ENCODE data around the gene SUSD3.
"Not testable (repeated sequence)": the region's sequence is repeated elsewhere in the genome, so short reads cannot be mapped to it uniquely, and the experiment has no call there.

SUSD3 gene

GRCh38 chr9:93058355-93059010 lies at the start of gene SUSD3:
Gene SUSD3, plus strand, starts transcription at chr9:93058701. Its CDS starts 42 bp downstream, at chr9:93058743.
- FAIRE-seq (no peak), DNase-seq (ENCODE audit: insufficient read length, low spot score) (no peak)

DNA sequence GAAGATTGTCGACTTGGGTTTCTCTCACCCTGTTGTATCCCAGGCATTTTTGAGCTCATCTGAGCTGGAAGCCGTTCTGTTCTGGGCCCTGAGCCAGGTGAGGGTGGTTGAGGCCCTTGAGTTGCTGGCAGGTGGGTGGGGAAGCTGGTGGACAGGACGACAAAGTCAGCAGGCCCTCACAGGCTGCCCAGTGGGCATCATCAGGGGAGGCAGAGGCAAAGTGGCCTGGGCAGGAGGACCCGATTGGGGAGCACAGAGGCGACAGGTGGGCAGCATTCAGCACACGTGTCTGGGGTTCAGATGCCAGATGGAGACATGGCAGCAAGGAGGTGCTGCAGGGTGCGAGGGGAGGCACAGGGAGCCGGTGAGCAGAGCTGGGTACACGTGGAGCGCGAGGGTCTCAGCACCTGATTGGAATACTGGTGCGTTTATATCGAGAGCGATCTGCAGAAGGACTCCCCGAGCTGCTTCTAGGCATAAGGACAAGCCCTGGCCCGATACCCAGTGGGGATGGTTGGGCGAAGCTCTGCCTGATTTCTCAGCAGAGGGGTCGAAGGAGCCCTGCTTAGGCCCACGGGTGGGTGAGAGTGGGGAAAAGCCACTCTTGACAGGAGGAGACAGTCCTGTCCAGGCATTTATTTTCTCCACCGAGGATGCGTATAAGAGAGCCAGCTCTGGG lies 49.0 kb upstream of the SUSD3 start:
- FAIRE-seq: no peak

GRCh38 chr9:93010056-93010455 lies 48.4 kb upstream of the SUSD3 start:
- FAIRE-seq (no peak), DNase-seq (ENCODE audit: insufficient read length, low spot score) (no peak)

More for the DNA sequence above, 49.0 kb upstream of the SUSD3 start:
- DNase-seq (ENCODE audit: insufficient read length, low spot score): no peak

DNA sequence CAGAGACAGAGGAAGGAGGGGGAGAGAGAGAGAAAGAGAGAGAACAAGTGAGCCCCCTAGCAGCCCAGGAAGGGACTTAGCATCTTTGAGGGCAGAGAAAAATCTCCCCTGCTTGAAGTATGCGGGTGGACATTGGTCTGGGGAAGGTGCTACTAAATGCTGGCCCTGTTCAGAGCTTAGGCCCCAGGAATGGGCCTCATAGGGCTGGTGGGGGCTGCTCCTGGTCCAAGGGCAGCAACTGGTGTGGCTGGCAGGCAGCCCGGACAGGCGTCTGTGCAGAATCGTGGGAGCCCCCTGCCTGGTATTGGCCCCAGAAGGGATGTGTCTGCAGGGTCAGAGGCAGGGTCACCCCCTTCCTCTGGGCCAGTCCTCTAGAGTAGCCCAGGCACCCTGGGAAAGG lies 47.8 kb upstream of the SUSD3 start:
- FAIRE-seq (no peak), DNase-seq (ENCODE audit: insufficient read length, low spot score) (no peak)

DNA sequence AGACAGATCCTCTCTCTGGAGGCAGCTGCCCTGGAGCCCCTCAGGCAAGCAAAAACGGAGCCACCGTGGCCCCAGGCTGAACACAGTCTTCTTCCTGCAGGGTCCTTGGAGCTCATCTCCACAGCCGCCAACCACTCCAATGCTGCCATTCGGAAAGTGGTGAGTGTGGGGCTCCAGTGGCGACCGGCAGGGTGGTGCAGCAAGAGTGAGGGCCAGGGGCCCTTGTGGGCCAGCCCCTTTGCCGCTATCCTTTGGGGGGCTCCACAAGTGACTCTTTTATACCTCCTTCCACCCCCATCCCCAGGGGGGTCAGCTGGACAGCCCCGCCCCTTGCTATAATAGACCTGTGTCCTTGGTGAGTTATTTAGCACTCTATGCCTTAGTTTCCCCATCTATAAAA lies 47.4 kb upstream of the SUSD3 start:
- FAIRE-seq (no peak), DNase-seq (ENCODE audit: insufficient read length, low spot score) (no peak)

DNA sequence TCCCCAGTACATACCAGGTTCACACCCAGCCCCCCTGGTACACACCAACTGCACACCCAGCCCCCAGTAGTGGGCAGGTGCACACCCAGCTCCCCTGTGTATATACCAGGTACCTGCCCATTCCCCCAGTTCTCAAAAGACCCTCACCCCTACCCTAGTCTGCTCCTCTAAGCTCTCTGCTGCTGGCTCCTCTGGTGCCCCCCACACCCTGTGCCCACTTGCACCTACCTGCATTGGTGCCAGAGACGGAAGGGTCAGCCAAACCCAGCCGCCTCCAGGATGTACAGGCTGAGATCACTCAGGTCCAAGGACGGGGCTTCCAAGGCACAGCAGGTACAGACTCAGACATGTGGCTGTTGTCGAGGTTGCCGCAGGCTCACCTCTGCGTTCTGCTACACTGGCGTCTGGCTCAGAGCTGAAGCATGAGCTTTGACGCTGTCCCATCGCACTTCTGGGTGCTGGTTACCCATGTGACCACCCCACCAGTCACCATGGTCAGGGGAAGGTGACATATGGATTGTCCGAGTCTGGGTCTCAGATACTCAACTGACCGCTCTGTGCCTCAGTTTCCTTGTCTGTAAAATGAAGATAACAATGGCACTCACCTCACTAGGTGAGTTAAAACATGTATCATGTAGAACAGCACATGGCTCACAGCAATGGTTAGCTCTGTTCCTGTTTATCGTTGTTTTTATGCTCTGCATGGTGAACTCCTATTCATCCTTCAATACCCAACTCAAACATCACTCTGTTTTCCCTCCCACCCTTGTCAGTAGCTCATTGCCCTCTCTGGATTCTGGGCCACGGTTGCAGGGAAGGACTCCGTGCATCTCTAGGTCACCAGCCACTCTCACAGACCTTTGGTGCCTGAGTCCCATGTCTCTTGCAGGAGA lies 45.3 kb upstream of the SUSD3 start:
- DNase-seq (ENCODE audit: insufficient read length, low spot score): no peak
- FAIRE-seq: no peak

GRCh38 chr9:93013856-93014582 lies 44.5 kb upstream of the SUSD3 start:
- FAIRE-seq (no peak), DNase-seq (ENCODE audit: insufficient read length, low spot score) (no peak)

DNA sequence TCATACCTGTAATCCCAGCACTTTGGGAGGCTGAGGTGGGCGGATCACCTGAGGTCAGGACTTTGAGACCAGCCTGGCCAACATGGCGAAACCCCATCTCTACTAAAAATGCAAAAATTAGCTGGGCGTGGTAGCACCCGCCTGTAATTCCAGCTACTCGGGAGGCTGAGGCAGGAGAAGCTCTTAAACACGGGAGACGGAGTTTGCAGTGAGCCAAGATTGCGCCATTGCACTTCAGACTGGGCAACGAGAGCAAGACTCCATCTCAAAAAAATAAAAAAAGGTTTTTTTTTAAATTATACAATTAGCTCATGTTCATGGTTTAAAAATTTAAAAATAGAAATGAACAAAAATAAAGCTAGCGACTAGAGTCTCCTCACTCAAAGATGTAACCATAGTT lies 43.3 kb upstream of the SUSD3 start:
- not testable (repeated sequence) for DNase-seq (ENCODE audit: insufficient read length, low spot score); FAIRE-seq

DNA sequence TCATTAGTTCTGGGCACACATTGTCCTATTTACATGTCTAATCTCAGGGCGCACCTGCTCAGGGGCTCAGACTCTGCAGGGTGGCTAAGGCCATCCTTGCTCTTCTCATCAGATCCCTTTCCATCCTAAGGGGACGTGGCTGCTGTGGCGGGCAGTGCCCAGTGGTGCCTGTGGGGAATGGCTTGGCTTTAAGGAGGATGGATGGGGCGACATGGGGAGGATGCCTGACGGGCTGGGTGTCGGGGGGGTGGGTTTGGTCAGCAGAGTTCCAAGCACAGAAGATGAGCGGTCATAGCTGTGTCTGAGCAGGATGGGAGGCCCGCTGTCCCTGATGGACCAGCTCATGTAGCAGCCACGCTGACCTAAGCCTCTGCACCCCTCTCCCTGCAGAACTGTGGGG lies 40.9 kb upstream of the SUSD3 start:
- DNase-seq (ENCODE audit: insufficient read length, low spot score) (no peak), FAIRE-seq (no peak)

- no peak for FAIRE-seq
- no peak for DNase-seq (ENCODE audit: insufficient read length, low spot score)
These were observed 38.4 kb upstream of the SUSD3 start for GRCh38 chr9:93020151-93020550.

GRCh38 chr9:93020771-93021670 lies 37.5 kb upstream of the SUSD3 start:
- DNase-seq (ENCODE audit: insufficient read length, low spot score) (no peak), FAIRE-seq (no peak)

- no peak for DNase-seq (ENCODE audit: insufficient read length, low spot score)
- no peak for FAIRE-seq
These were observed 36.4 kb upstream of the SUSD3 start for GRCh38 chr9:93022066-93022465.

GRCh38 chr9:93022721-93023520 lies 35.6 kb upstream of the SUSD3 start:
- no peak for FAIRE-seq
- no peak for DNase-seq (ENCODE audit: insufficient read length, low spot score)

GRCh38 chr9:93023521-93023815 lies 35.0 kb upstream of the SUSD3 start:
- no peak for DNase-seq (ENCODE audit: insufficient read length, low spot score)
- FAIRE-seq: no peak

DNA sequence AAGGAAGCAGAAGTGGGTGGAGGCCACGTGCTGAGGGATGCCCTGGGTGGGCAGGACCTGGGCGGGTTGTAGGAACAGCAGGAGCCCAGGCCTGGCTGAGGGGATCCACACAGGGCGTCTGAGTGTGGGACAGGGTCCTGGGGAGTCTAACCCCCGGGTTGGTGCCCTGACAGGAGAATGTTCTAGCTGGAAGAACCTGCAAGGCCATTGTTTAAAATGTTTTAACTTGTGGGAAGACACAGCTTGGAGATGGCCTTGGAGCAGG lies 33.9 kb upstream of the SUSD3 start:
- no peak for DNase-seq (ENCODE audit: insufficient read length, low spot score)
- FAIRE-seq: no peak

DNA sequence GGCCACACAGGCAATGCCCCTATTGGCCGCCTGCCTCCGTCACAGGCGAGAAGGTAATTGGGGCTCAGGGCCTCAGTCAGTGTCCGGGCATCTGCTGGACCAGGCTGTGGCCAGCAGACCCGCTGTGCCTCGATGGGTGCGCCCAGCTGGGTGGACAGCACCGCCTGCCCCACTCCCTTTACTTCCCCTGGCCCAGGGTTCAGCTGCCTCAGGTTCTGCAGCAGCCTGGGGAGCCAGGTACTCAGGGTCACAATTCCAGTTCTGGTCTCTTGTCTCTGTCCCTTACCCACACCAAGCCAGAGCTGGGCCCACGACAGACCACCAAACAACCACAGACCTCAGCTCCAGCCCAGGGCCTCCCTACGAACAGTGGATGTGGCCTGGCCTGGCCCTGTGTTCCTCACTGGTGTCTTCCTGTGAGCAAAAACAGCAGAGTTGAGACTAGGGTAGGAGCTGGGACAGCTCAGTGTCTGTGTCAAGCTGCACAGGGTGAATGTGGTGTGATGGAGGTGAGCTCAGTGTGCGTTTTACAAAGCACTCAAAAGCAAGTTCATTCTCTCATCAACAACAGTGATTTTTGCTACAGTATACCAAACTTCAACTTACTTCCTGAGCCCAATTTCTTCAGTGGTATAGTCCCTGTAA lies 33.4 kb upstream of the SUSD3 start:
- FAIRE-seq: no peak

GRCh38 chr9:93025736-93026135 lies 32.8 kb upstream of the SUSD3 start:
- FAIRE-seq: no peak
- DNase-seq (ENCODE audit: insufficient read length, low spot score): no peak

More for the DNA sequence above, 33.4 kb upstream of the SUSD3 start:
- no peak for DNase-seq (ENCODE audit: insufficient read length, low spot score)

GRCh38 chr9:93026640-93027039 lies 31.9 kb upstream of the SUSD3 start:
- FAIRE-seq: no peak
- DNase-seq (ENCODE audit: insufficient read length, low spot score): no peak

- FAIRE-seq (no peak), DNase-seq (ENCODE audit: insufficient read length, low spot score) (no peak)
These were observed 30.8 kb upstream of the SUSD3 start for GRCh38 chr9:93027750-93028149.
